Measurements from ENCODE around the gene TSHZ2.

Gene TSHZ2

GRCh38 chr20:53208110-53208832, 236.1 kb downstream of the TSHZ2 start:
- DNase-seq (ENCODE audit: low read depth) = no peak

GRCh38 chr20:53210041-53210440, 237.9 kb downstream of the TSHZ2 start:
- DNase-seq (ENCODE audit: low read depth) = no peak

- DNase-seq (ENCODE audit: low read depth) = no peak
Measured at GRCh38 chr20:53210931-53211330, 238.8 kb downstream of the TSHZ2 start.

- no peak for DNase-seq (ENCODE audit: low read depth)
Measured at GRCh38 chr20:53212018-53212417, 239.9 kb downstream of the TSHZ2 start.

GRCh38 chr20:53214392-53214791, 242.2 kb downstream of the TSHZ2 start:
- DNase-seq (ENCODE audit: low read depth) = no peak

- no peak for DNase-seq (ENCODE audit: low read depth)
Measured at GRCh38 chr20:53215166-53215565, 243.0 kb downstream of the TSHZ2 start.

GRCh38 chr20:53216478-53216855, 244.3 kb downstream of the TSHZ2 start:
- DNase-seq (ENCODE audit: low read depth) = no peak

- no peak for DNase-seq (ENCODE audit: low read depth)
Measured at GRCh38 chr20:53216856-53217576, 244.9 kb downstream of the TSHZ2 start.

GRCh38 chr20:53220482-53221307, 248.5 kb downstream of the TSHZ2 start:
- no peak for DNase-seq (ENCODE audit: low read depth)

GRCh38 chr20:53221731-53222130, 249.6 kb downstream of the TSHZ2 start:
- no peak for DNase-seq (ENCODE audit: low read depth)

GRCh38 chr20:53222416-53222815, 250.3 kb downstream of the TSHZ2 start:
- no peak for DNase-seq (ENCODE audit: low read depth)

- no peak for DNase-seq (ENCODE audit: low read depth)
Measured at GRCh38 chr20:53222932-53223331, 250.8 kb downstream of the TSHZ2 start.

GRCh38 chr20:53223626-53224172, 251.5 kb downstream of the TSHZ2 start:
- DNase-seq (ENCODE audit: low read depth) = no peak

GRCh38 chr20:53224851-53225250, 252.7 kb downstream of the TSHZ2 start:
- no peak for DNase-seq (ENCODE audit: low read depth)

GRCh38 chr20:53226826-53227225, 254.7 kb downstream of the TSHZ2 start:
- no peak for DNase-seq (ENCODE audit: low read depth)

GRCh38 chr20:53227523-53227922, 255.4 kb downstream of the TSHZ2 start:
- no peak for DNase-seq (ENCODE audit: low read depth)

GRCh38 chr20:53231061-53231460, 258.9 kb downstream of the TSHZ2 start:
- no peak for DNase-seq (ENCODE audit: low read depth)

GRCh38 chr20:53237461-53237860, 265.3 kb downstream of the TSHZ2 start:
- no peak for DNase-seq (ENCODE audit: low read depth)

GRCh38 chr20:53238121-53238660, 266.0 kb downstream of the TSHZ2 start:
- DNase-seq (ENCODE audit: low read depth) = no peak

GRCh38 chr20:53243152-53243551, 271.0 kb downstream of the TSHZ2 start:
- DNase-seq (ENCODE audit: low read depth) = no peak

GRCh38 chr20:53244711-53245110, 272.6 kb downstream of the TSHZ2 start:
- DNase-seq (ENCODE audit: low read depth) = no peak

- no peak for DNase-seq (ENCODE audit: low read depth)
Measured at GRCh38 chr20:53245574-53245973, 273.4 kb downstream of the TSHZ2 start.
